Fibroblast of lung (primary cell): ENCODE measurements around the gene CAPRIN1. TPM values are rescaled to one million over a fixed set of nuclear protein-coding genes. Genes with fewer than 3 reads are reported as not detected.

Experiments used
- DNase-seq, 2 donors: peaks; one replicate each; pipeline versions ENCODE4 v3.0.0 to v3.0.0-alpha.2; 2010; ENCODE audit warnings: low read depth in 2 of 2
- H2AFZ ChIP-seq: 2 replicates; pipeline ENCODE4 v1.5.1; 2012; ENCODE audit warnings: low read length, control low read depth, inconsistent platforms
- H3K27ac ChIP-seq: 2 replicates; pipeline ENCODE4 v1.5.1; 2011; ENCODE audit warnings: low read length, control low read depth; ENCODE audit not compliant: insufficient read depth
- H3K27me3 ChIP-seq: 2 replicates; pipeline ENCODE4 v1.5.1; 2011; ENCODE audit warnings: mild to moderate bottlenecking, low read length; ENCODE audit not compliant: control insufficient read depth, insufficient read depth
- H3K36me3 ChIP-seq: 2 replicates; pipeline ENCODE4 v1.5.1; 2011; ENCODE audit warnings: low read length; ENCODE audit not compliant: control insufficient read depth, insufficient read depth
- H3K4me1 ChIP-seq: 2 replicates; pipeline ENCODE4 v1.5.1; 2011; ENCODE audit warnings: low read length; ENCODE audit not compliant: control insufficient read depth, insufficient read depth; ENCODE audit errors: extremely low read depth
- H3K4me2 ChIP-seq: 2 replicates; pipeline ENCODE4 v1.5.1; 2011; ENCODE audit warnings: low read length, control low read depth; ENCODE audit not compliant: insufficient read depth; ENCODE audit errors: extremely low read depth
- H3K4me3 ChIP-seq, 4 experiments: fragments of 200-600 bp in 1 of 4; sonication (generic) in 1 of 4; replicated peaks in 1 of 4; 2 replicates each; pipeline ENCODE4 v1.5.1; 2011 to 2016; ENCODE audit warnings: low read length in 4 of 4, low read depth in 3 of 4, mild to moderate bottlenecking in 3 of 4, control low read depth in 2 of 4, inconsistent platforms in 1 of 4, mixed read lengths in 1 of 4; ENCODE audit not compliant: insufficient read depth in 1 of 4; ENCODE audit errors: control extremely low read depth in 1 of 4
- H3K79me2 ChIP-seq: 2 replicates; pipeline ENCODE4 v1.5.1; 2012; ENCODE audit warnings: mild to moderate bottlenecking, low read length, inconsistent platforms; ENCODE audit not compliant: control insufficient read depth, insufficient read depth
- H3K9ac ChIP-seq: 2 replicates; pipeline ENCODE4 v1.5.1; 2011; ENCODE audit warnings: mild to moderate bottlenecking, low read length, control low read depth; ENCODE audit not compliant: insufficient read depth
- H3K9me3 ChIP-seq: 2 replicates; pipeline ENCODE4 v1.5.1; 2012; ENCODE audit warnings: low read depth, low read length; ENCODE audit not compliant: control insufficient read depth, insufficient read depth
- H4K20me1 ChIP-seq: 2 replicates; pipeline ENCODE4 v1.5.1; 2011; ENCODE audit warnings: low read length; ENCODE audit not compliant: control insufficient read depth, insufficient read depth; ENCODE audit errors: extremely low read depth
- EZH2 ChIP-seq: IDR thresholded peaks from 2 replicates; pipeline ENCODE4 v1.5.1; 2012; ENCODE audit warnings: low read length, control low read depth, mild to moderate bottlenecking; ENCODE audit errors: missing control alignments
- polyA plus RNA-seq, 2 donors: library from polyadenylated mRNA; depleted of rRNA in 1 of 2; stranded (reverse) in 1 of 2; unstranded in 1 of 2; fragments of >200 nt; gene quantifications; 2 replicates each; pipeline ENCODE4 v1.2.1, GENCODE V29; 2011 to 2012; ENCODE audit warnings: missing spikeins in 1 of 2
- total RNA-seq: library from RNA; depleted of rRNA; stranded (reverse); fragments of >200 nt; gene quantifications from 2 replicates; pipeline ENCODE4 v1.2.1, GENCODE V29; 2014
- TF ChIP-seq, protein P1 (sequence below), 2 donors: IDR thresholded peaks in 1 of 2; conservative IDR thresholded peaks in 1 of 2; 1 replicate in 1 of 2; 2 replicates in 1 of 2; pipeline ENCODE4 v1.5.1; 2011 to 2012; ENCODE audit warnings: low read length in 2 of 2, control low read depth in 1 of 2, inconsistent platforms in 1 of 2, low read depth in 1 of 2, mild to moderate bottlenecking in 1 of 2

Gene CAPRIN1
- total and polyA plus RNA-seq, 2 donors (not counting 1 experiment from before 2014, with no cell fraction given), result 203 to 220 TPM

DNA sequence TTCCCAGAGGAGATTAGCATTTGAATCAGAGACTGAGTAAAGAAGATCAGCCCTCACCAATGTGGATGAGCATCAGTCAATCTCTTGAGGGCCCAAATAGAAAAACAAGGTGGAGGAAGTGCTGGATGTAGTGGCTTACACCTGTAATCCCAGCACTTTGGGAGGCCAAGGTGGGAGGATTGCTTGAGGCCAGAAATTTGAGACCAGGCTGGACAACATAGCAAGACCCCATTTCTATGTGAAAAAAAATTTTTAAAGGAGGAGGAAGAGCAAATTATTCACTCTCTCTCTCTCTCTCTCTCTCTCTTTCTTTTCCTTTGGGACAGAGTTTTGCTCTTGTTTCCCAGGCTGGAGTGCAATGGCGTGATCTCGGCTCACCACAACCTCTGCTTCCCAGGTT is 18.1 kb upstream of the CAPRIN1 start:
- Histone ChIP-seq H3K36me3 (no peaks in the 10 kb centered on the region), H3K4me2 (no peak overlapping the region), H3K9me3 (no peaks in the 10 kb centered on the region), H3K79me2 (no peaks in the 10 kb centered on the region), H2AFZ (no peak overlapping the region), H3K27me3 (no peaks in the 10 kb centered on the region), H3K4me3 (no peak overlapping the region), H3K27ac (no peak overlapping the region), H3K9ac (no peak overlapping the region), H3K4me1 (no peaks in the 10 kb centered on the region), H4K20me1 (no peaks in the 10 kb centered on the region)
- TF ChIP-seq, protein P1, sequence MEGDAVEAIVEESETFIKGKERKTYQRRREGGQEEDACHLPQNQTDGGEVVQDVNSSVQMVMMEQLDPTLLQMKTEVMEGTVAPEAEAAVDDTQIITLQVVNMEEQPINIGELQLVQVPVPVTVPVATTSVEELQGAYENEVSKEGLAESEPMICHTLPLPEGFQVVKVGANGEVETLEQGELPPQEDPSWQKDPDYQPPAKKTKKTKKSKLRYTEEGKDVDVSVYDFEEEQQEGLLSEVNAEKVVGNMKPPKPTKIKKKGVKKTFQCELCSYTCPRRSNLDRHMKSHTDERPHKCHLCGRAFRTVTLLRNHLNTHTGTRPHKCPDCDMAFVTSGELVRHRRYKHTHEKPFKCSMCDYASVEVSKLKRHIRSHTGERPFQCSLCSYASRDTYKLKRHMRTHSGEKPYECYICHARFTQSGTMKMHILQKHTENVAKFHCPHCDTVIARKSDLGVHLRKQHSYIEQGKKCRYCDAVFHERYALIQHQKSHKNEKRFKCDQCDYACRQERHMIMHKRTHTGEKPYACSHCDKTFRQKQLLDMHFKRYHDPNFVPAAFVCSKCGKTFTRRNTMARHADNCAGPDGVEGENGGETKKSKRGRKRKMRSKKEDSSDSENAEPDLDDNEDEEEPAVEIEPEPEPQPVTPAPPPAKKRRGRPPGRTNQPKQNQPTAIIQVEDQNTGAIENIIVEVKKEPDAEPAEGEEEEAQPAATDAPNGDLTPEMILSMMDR (conservative IDR thresholded peaks at IDR 0.05 in 1 of 2, IDR thresholded peaks at IDR 0.05 in 1 of 2; ENCODE audit: low read depth in 1 of 2, low read length in 2 of 2), result no peak
- TF ChIP-seq EZH2, result no peak
- no peak for DNase-seq

DNA sequence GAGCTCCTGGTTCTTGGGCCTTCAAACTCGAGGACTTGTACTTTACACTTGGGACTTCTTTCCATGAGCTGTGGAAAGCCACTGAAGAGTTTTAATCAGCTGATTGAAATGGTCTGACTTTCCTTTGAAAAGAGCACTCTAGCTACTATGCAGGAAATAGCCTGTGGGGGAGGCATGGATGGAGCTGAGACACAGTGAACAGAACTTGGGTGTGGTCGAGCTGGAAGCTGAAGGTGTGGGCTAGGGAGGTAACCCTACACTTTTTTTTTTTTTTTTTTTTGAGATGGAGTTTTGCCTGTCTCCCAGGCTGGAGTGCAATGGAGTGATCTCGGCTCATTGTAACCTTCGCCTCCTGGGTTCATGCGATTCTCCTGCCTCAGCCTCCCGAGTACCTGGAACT is 17.5 kb upstream of the CAPRIN1 start:
- Histone ChIP-seq H3K79me2 (no peaks in the 10 kb centered on the region), H3K36me3 (no peaks in the 10 kb centered on the region), H4K20me1 (no peaks in the 10 kb centered on the region), H3K4me1 (no peaks in the 10 kb centered on the region), H2AFZ (no peak overlapping the region), H3K9ac (no peak overlapping the region), H3K27me3 (no peaks in the 10 kb centered on the region), H3K4me2 (no peak overlapping the region), H3K9me3 (no peaks in the 10 kb centered on the region), H3K27ac (no peak overlapping the region), H3K4me3 (no peak overlapping the region)
- TF ChIP-seq, protein P1 (conservative IDR thresholded peaks at IDR 0.05 in 1 of 2, IDR thresholded peaks at IDR 0.05 in 1 of 2; ENCODE audit: low read depth in 1 of 2, low read length in 2 of 2), result no peak
- no peak for TF ChIP-seq EZH2
- DNase-seq, result no peak

- no peaks in the 10 kb centered on the region for H3K9me3 ChIP-seq
- H3K4me3 ChIP-seq, result no peak overlapping the region
- no peaks in the 10 kb centered on the region for H3K79me2 ChIP-seq
- no peaks in the 10 kb centered on the region for H4K20me1 ChIP-seq
- TF ChIP-seq, protein P1 (conservative IDR thresholded peaks at IDR 0.05 in 1 of 2, IDR thresholded peaks at IDR 0.05 in 1 of 2; ENCODE audit: low read depth in 1 of 2, low read length in 2 of 2), result no peak
- no peak for TF ChIP-seq EZH2
- H3K9ac ChIP-seq, result no peak overlapping the region
- H3K4me2 ChIP-seq, result no peak overlapping the region
- no peaks in the 10 kb centered on the region for H3K27me3 ChIP-seq
- no peak for DNase-seq
- no peak overlapping the region for H2AFZ ChIP-seq
- no peaks in the 10 kb centered on the region for H3K4me1 ChIP-seq
- no peaks in the 10 kb centered on the region for H3K36me3 ChIP-seq
- no peak overlapping the region for H3K27ac ChIP-seq
Measured at GRCh38 chr11:34036456-34036855, 15.1 kb upstream of the CAPRIN1 start.
